GM12878 (cell line): Measurements from ENCODE around the gene PXT1. TPM values are rescaled to one million over a fixed set of nuclear protein-coding genes. Genes with fewer than 3 reads are reported as not detected.
"Not testable (repeated sequence)": the region's sequence is repeated elsewhere in the genome, so short reads cannot be mapped to it uniquely, and the experiment has no call there.

Source experiments
- ATAC-seq: fragments of 200-7000 bp; cut with Tn5 transposase; 3 replicates; pipeline ENCODE4 v1.9.1; 2020; ENCODE audit warnings: mild to moderate bottlenecking, moderate library complexity
- BruUV-seq: library from RNA; stranded (reverse); fragments of 400-500 nt; replicated peaks from 2 replicates; lab custom pipeline; 2021; lab: Mats Ljungman, UMichigan
- CTCF ChIA-PET: fragments of 300-600 bp; sonication (Branson Sonifier 250); formaldehyde crosslinking; extraction: SDS; loops from one replicate; lab custom pipeline; 2021; ENCODE audit warnings: inconsistent platforms; lab: Yijun Ruan, JAX
- POLR2A ChIA-PET: fragments of 350-600 bp; formaldehyde crosslinking; extraction: SDS; loops from one replicate; lab custom pipeline; 2021; ENCODE audit warnings: inconsistent platforms; lab: Charles Lee
- RAD21 ChIA-PET: fragments of 300-600 bp; sonication (Branson Sonifier 250); formaldehyde crosslinking; loops from one replicate; lab custom pipeline; 2023; ENCODE audit warnings: antibody characterized with exemption; ENCODE audit not compliant: unreplicated experiment; lab: Charles Lee
- SMC1A ChIA-PET: fragments of 300-600 bp; sonication (Branson Sonifier 250); formaldehyde crosslinking; loops from one replicate; lab custom pipeline; 2023; ENCODE audit not compliant: unreplicated experiment, uncharacterized antibody; lab: Charles Lee
- DNase-seq: peaks from one replicate; pipeline ENCODE4 v3.0.0-alpha.2; 2011; ENCODE audit warnings: low read depth, low spot score
- FAIRE-seq: peaks from 3 replicates; lab custom pipeline; 2011; peaks lifted over from hg19 to GRCh38; lab: Jason Lieb, UNC
- H2AFZ ChIP-seq: 2 replicates; pipeline ENCODE4 v1.6.0; 2011; ENCODE audit warnings: low read depth, low read length, control low read depth; ENCODE audit not compliant: control insufficient read depth
- H3K27ac ChIP-seq: 2 replicates; pipeline ENCODE4 v1.5.1; 2011; ENCODE audit warnings: control low read depth; ENCODE audit not compliant: control insufficient read depth, insufficient read depth
- H3K27me3 ChIP-seq, 2 experiments: replicated peaks in 1 of 2; 2 replicates each; pipeline versions ENCODE4 v1.6.0 to v1.6.1; 2011; ENCODE audit warnings: low read length in 1 of 2; ENCODE audit not compliant: control insufficient read depth in 2 of 2, insufficient read depth in 2 of 2
- H3K36me3 ChIP-seq, 2 experiments: 2 replicates each; pipeline ENCODE4 v1.5.1; 2011; ENCODE audit warnings: low read length in 1 of 2; ENCODE audit not compliant: control insufficient read depth in 2 of 2, insufficient read depth in 2 of 2
- H3K4me1 ChIP-seq: 2 replicates; pipeline ENCODE4 v1.6.1; 2011; ENCODE audit warnings: mild to moderate bottlenecking, low read length, moderate library complexity, mixed read lengths; ENCODE audit not compliant: control insufficient read depth, insufficient read depth
- H3K4me2 ChIP-seq: 2 replicates; pipeline ENCODE4 v1.6.0; 2011; ENCODE audit warnings: control low read depth; ENCODE audit not compliant: control insufficient read depth, insufficient read depth
- H3K4me3 ChIP-seq: fragments of 200-600 bp; sonication (generic); 2 replicates; pipeline ENCODE4 v1.5.1; 2016
- H3K79me2 ChIP-seq: 2 replicates; pipeline ENCODE4 v1.6.0; 2011; ENCODE audit warnings: low read length; ENCODE audit not compliant: control insufficient read depth, insufficient read depth
- H3K9ac ChIP-seq: 2 replicates; pipeline ENCODE4 v1.8.0; 2011; ENCODE audit warnings: low read length, control low read depth, mixed read lengths; ENCODE audit not compliant: control insufficient read depth, insufficient read depth
- H3K9me3 ChIP-seq: replicated peaks from 3 replicates; pipeline ENCODE4 v1.5.1; 2011; ENCODE audit warnings: mild to moderate bottlenecking, low read length; ENCODE audit not compliant: control insufficient read depth, insufficient read depth
- H4K20me1 ChIP-seq: 2 replicates; pipeline ENCODE4 v1.6.0; 2011; ENCODE audit not compliant: control insufficient read depth, insufficient read depth
- CBX3 ChIP-seq: fragments of 200-600 bp; sonication (generic); IDR thresholded peaks from 2 replicates; pipeline ENCODE4 v1.6.1; 2016; ENCODE audit warnings: low read depth, borderline replicate concordance
- CHD1 ChIP-seq: IDR thresholded peaks from 2 replicates; pipeline ENCODE4 v1.6.1; 2012; ENCODE audit warnings: low read depth, low read length, improper control_type of control experiment
- ETV6 ChIP-seq, 2 experiments: fragments of 450-650 bp in 1 of 2; IDR thresholded peaks in 1 of 2; conservative IDR thresholded peaks in 1 of 2; 2 replicates each; pipeline ENCODE4 v1.6.1; 2014; ENCODE audit warnings: antibody characterized with exemption in 1 of 2, borderline replicate concordance in 1 of 2, low read depth in 1 of 2, mild to moderate bottlenecking in 1 of 2, moderate library complexity in 1 of 2
- FOXK2 ChIP-seq: fragments of 450-650 bp; IDR thresholded peaks from 2 replicates; pipeline ENCODE4 v1.6.1; 2017; ENCODE audit warnings: mild to moderate bottlenecking, moderate library complexity
- IRF4 ChIP-seq: IDR thresholded peaks from 2 replicates; pipeline ENCODE4 v1.6.1; 2011; ENCODE audit warnings: low read depth, low read length
- NR2F1 ChIP-seq: fragments of 450-650 bp; conservative IDR thresholded peaks from 2 replicates; pipeline ENCODE4 v1.6.1; 2017; ENCODE audit warnings: mild to moderate bottlenecking
- NRF1 ChIP-seq: conservative IDR thresholded peaks from 2 replicates; pipeline ENCODE4 v1.6.1; 2011; ENCODE audit warnings: mild to moderate bottlenecking, low read depth, low read length, improper control_type of control experiment
- REST ChIP-seq: IDR thresholded peaks from 2 replicates; pipeline ENCODE4 v1.6.1; 2012; ENCODE audit warnings: mild to moderate bottlenecking, low read depth, low read length
- SMARCA5 ChIP-seq: fragments of 450-650 bp; IDR thresholded peaks from 2 replicates; pipeline ENCODE4 v1.6.1; 2017; ENCODE audit warnings: mild to moderate bottlenecking
- WGBS: methylation state at CpG from one replicate; pipeline ENCODE4 v1.1.6; 2016; ENCODE audit warnings: low lambda C conversion rate; ENCODE audit not compliant: insufficient replicate concordance, insufficient coverage; ENCODE audit errors: missing lambda C conversion rate; 5-methylcytosine and 5-hydroxymethylcytosine counted together
- in situ Hi-C: fragments of 300-500 bp; cut with MboI; formaldehyde crosslinking; loops from 9 replicates; pipeline ENCODE4 v1.14.3; 2018; ENCODE audit warnings: mixed read lengths
- intact Hi-C: fragments of 100-400 bp; cut with micrococcal nuclease; formaldehyde crosslinking; loops from one replicate; pipeline ENCODE4 v1.14.2; 2022; ENCODE audit not compliant: unreplicated experiment
- polyA plus RNA-seq, 11 experiments: library from polyadenylated mRNA; depleted of rRNA in 4 of 11; unstranded in 6 of 11; stranded (reverse) in 5 of 11; fragments of >200 nt; fragmentation: Nextera tagmentation in 4 of 11; fragmentation: Illumina TruSeq in 1 of 11; extraction: Ambion mirVana in 4 of 11; extraction: Trizol in 1 of 11; gene quantifications; 1 replicate in 1 of 11; 2 replicates in 10 of 11; pipeline versions ENCODE4 v1.2.1 to v1.2.3, GENCODE V29; 2011 to 2016; ENCODE audit warnings: inconsistent platforms in 2 of 11, missing spikeins in 2 of 11, low read depth in 1 of 11
- total RNA-seq, 4 experiments: library from RNA; depleted of rRNA in 3 of 4; stranded (reverse); fragments of >200 nt in 3 of 4; fragmentation: Illumina TruSeq in 1 of 4; extraction: Trizol in 1 of 4; gene quantifications; 2 replicates each; pipeline versions ENCODE4 v1.2.1 to v1.2.3, GENCODE V29; 2013 to 2021

PXT1 gene
- total and polyA plus RNA-seq, 10 of the 15 experiments (the other 5 are each of a cell fraction or from before 2014, with no cell fraction given) = 0.27 to 2.9 (median 0.50) TPM

GRCh38 chr6:36484736-36485135 is 42.1 kb upstream of the PXT1 start:
- WGBS = 98% methylated on average over 5 of the region's 5 CpGs
- no peaks in the 10 kb centered on the region for H4K20me1 ChIP-seq
- no peak overlapping the region for H2AFZ ChIP-seq
- no peaks in the 10 kb centered on the region for H3K9me3 ChIP-seq
- H3K9ac ChIP-seq = no peak overlapping the region
- in situ Hi-C loops (no loop called here), intact Hi-C loops (no loop called here)
- TF ChIP-seq NR2F1 (no peak), FOXK2 (no peak), REST (no peak), IRF4 (no peak), ETV6 (conservative IDR thresholded peaks at IDR 0.05 in 1 of 2, IDR thresholded peaks at IDR 0.05 in 1 of 2; ENCODE audit: borderline replicate concordance in 1 of 2, low read depth in 1 of 2) (no peak), CBX3 (no peak), NRF1 (no peak), SMARCA5 (no peak), CHD1 (no peak)
- POLR2A ChIA-PET = no interaction called here
- no peaks in the 10 kb centered on the region for H3K27me3 ChIP-seq
- CTCF ChIA-PET = interaction anchor here (0.6 to 0.7 kb wide), 3 partner anchors 14 to 488 kb away, joined by 3 read pairs; no protein-coding TSS in a partner anchor
- no TSS peak for BruUV-seq
- RAD21 ChIA-PET = no interaction called here
- H3K79me2 ChIP-seq = no peaks in the 10 kb centered on the region
- no peak overlapping the region for H3K27ac ChIP-seq
- H3K4me2 ChIP-seq = no peak overlapping the region
- ATAC-seq (no peak), DNase-seq (no peak), FAIRE-seq (no peak)
- SMC1A ChIA-PET = interaction anchor here (0.6 to 0.9 kb wide), 2 partner anchors 18 to 111 kb away, joined by 3 read pairs; no protein-coding TSS in a partner anchor
- H3K4me1 ChIP-seq = no peaks in the 10 kb centered on the region
- H3K4me3 ChIP-seq = no peak overlapping the region
- H3K36me3 ChIP-seq = peaks cover 6 to 25% of the 10 kb centered on the region in 2 experiments

- RAD21 ChIA-PET = interaction anchor here (0.8 kb wide), 1 partner anchor 103 kb away, joined by 3 read pairs; no protein-coding TSS in a partner anchor
- H3K9ac ChIP-seq, DNase-seq, H3K79me2 ChIP-seq, SMC1A ChIA-PET, intact Hi-C loops, BruUV-seq, H4K20me1 ChIP-seq, H3K4me3 ChIP-seq, POLR2A ChIA-PET, CTCF ChIA-PET, FAIRE-seq, in situ Hi-C loops, H2AFZ ChIP-seq, ATAC-seq, H3K4me2 ChIP-seq, H3K27me3 ChIP-seq, H3K27ac ChIP-seq, H3K9me3 ChIP-seq, H3K4me1 ChIP-seq: not testable (repeated sequence)
- 99% methylated on average over 5 of the region's 5 CpGs for WGBS
- H3K36me3 ChIP-seq = peaks cover 6 to 29% of the 10 kb centered on the region in 2 experiments
These were observed 40.7 kb upstream of the PXT1 start for GRCh38 chr6:36483326-36483725.
